Left forelimb (tissue), 1 donor: ENCODE results near the gene RNF146.
A peak's percentile ranks its signal among the peaks of the same experiment; 100 is the strongest.
"Not testable (repeated sequence)": the region's sequence is repeated elsewhere in the genome, so short reads cannot be mapped to it uniquely, and the experiment has no call there.

Source experiments
- DNase-seq: peaks from one replicate; pipeline ENCODE4 v3.0.0-alpha.2; 2018; ENCODE audit warnings: low spot score

RNF146 gene, protein sequence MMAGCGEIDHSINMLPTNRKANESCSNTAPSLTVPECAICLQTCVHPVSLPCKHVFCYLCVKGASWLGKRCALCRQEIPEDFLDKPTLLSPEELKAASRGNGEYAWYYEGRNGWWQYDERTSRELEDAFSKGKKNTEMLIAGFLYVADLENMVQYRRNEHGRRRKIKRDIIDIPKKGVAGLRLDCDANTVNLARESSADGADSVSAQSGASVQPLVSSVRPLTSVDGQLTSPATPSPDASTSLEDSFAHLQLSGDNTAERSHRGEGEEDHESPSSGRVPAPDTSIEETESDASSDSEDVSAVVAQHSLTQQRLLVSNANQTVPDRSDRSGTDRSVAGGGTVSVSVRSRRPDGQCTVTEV

GRCh38 chr6:127266178-127266891 is at the start of gene RNF146:
Gene RNF146, plus strand, starts transcription at chr6:127266864. Its CDS starts 13,475 bp downstream, at chr6:127280339.
- DNase-seq, result peak; percentile 94

DNA sequence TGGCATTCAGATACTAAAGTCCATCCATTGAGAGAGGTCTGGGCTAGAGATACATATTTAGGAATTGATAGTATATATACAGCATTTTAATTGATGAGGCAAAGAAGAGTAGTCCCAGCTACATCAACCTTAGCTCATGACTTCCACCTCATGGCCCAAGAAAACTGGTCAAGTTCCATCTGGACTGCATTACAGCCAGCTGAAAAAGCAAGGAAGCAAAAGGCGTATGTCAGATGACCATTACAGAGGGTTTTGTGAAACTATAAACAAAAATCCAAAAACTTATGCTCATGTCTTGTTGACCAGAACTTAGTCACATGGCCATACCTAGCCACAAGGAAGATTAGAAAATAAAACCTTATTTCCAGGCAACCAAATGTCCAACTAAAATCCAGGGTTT is 46.8 kb upstream of the RNF146 start:
- no peak for DNase-seq

DNA sequence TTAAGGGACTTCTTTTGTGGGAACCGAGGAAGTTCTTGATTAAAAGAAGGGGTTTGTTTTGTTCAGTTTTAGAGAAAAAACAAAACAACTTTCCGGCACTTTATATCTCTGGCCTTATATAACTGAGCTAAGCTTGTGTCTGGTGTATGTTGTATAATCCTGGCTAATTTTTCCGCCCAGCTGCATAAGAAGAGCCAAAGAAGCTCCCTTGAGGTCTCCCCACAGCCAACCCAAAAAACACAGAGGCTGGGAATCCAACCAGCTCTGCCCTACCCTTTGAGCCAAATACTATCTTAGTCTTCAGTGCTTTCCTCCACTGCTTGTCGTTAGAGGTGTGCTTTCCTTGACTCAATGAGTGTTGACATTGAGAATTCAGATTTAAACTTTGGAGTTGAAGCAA is 45.5 kb upstream of the RNF146 start:
- DNase-seq, result no peak

DNA sequence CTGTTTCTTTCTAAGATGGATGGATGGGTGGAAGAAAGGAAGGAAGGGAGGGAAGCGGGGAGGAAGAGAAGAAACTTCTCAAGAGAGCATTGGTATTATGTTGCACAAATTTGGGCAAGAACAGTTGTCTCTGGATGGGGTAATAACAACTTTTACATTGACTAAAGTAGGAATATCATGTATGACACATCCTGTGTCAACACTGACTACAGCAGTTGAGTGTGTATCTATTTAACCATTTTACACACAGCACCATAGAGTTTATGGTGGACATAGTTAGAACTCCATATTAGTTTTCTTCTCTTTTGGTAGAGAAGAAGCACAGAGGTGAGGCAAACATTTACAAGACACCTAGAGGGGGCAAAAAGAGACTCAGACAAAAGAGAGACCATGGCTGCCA is 44.2 kb upstream of the RNF146 start:
- no peak for DNase-seq

- no peak for DNase-seq
Observed at GRCh38 chr6:127225497-127225896, 41.2 kb upstream of the RNF146 start.

DNA sequence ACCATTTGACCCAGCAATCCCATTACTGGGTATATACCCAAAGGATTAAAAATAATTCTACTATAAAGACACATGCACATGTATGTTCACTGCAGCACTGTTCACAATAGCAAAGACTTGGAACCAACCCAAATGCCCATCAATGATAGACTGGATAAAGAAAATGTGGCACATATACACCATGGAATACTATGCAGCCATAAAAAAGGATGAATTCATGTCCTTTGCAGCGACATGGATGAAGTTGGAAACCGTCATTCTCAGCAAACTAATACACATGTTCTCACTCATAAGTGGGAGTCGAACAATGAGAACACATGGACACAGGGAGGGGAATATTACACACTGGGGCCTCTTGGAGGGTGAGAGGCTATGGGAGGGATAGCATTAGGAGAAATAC is 32.8 kb upstream of the RNF146 start:
- DNase-seq, result not testable (repeated sequence)

DNA sequence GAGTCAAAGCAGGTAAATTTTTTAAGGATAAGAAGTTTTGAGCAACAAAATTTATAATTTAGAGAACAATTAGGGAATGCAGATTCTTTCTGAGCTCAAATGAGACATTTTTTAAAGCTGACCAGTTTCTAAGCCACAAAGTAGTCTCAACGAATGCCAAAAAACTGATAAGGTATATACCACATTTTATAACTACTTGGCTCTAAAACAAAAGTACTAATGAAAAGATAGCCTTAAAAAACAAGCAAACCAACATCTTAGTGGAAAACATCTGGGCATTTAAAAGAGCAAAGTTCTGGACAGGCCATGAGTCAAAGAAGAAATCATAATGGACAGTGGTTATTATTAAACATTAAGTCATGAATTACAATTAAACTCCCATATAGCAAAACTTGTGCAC is 23.2 kb upstream of the RNF146 start:
- no peak for DNase-seq

DNA sequence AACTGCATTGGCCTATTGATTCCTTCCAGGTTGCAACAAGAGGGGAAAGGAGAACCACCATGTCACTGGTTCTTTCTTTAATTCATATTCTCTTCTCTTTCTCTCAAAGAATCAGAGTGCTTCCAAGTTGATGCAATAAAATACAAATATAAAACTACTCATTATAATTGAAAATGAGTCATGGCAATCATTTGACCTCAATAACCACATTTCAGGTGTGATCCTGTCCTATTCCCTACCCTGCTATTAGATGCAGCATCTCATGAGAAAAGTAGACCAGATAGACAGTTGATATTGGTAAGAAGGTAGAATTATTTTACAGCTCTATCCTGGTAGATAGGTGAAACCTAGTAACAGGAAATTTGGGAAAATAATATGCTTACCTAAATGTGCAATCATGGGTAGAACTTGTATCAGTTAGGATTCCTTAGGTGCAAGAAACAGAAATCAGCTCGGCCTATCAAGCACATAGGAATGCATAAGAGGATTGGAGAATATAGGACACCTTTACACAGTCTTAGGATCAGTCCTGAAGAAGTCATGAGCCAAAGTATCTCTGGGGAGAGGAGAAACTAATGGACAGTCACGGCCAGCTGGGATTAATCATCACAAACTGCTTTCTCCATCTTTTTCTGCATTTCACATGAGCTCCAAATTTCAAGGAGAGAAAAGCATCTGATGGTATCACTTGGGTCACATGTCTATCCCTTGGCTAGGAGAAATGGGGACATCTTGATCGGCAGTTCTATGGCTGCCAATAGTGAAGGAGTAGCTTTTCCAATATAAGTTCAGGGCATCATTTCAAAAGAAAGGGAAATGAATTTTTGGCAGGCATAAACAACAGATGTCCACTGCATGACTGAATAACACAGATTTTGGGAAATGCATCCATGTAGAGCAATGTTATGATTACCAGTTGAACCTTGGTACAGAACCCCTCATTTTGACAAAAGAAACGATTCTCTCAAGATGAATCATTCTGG is 19.3 kb upstream of the RNF146 start:
- DNase-seq, result no peak

DNA sequence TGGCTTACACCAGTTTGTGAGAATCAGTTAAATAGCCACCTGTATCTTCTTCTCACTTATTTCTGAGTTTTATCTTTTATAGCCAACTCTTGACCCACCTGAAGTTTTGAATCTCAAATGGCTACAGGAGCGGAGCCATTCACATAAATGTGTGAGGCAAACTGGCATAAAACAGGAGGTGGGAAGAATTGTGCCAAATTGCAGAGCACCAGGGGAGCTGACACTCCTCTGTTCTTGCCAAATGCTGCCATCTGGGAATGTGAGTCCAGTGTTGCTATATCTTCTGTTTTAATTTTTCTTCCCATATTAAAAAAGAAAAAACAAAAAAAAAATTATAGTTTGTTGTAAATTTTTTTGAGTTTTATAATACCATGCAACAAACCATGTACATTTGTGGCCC is 17.0 kb upstream of the RNF146 start:
- DNase-seq, result no peak

GRCh38 chr6:127255286-127255685 is 11.4 kb upstream of the RNF146 start:
- no peak for DNase-seq

DNA sequence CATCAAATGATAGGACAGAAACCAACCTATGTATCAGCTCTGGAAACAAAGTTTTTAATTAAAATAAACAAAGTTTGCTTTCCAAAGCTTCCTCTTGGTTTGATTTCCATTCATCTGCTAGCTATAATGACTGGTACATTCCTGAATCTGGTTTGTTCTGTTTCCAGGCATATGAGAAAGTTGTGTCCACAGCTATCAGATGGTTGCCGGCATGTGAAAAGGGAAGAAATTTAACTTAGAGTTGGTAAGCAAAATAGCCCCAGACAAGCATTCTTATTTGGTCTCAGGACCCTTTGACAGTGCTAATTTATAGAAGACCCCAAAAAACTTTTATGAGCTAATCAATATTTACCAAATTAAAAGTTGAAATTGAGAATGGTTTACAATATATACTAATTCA is 3.8 kb upstream of the RNF146 start:
- no peak for DNase-seq

DNA sequence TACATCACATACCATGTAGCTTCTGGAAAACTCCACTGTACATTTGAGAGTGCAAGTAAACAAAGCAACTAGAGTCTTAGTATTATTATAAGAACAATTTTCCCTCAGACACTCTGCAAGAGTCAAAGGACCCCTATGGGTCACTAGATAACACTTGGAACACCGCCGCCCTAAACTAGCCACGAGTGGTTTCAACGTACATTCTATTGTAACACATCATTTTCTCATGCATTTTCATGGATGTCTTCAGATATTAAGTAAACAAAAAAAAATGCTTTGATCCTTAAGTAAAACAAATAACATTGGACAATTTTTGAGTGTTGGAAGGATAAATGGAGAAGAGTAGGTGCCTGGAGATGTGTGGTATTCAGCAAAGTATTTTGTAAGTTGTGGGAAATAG is 3.2 kb upstream of the RNF146 start:
- DNase-seq, result no peak

DNA sequence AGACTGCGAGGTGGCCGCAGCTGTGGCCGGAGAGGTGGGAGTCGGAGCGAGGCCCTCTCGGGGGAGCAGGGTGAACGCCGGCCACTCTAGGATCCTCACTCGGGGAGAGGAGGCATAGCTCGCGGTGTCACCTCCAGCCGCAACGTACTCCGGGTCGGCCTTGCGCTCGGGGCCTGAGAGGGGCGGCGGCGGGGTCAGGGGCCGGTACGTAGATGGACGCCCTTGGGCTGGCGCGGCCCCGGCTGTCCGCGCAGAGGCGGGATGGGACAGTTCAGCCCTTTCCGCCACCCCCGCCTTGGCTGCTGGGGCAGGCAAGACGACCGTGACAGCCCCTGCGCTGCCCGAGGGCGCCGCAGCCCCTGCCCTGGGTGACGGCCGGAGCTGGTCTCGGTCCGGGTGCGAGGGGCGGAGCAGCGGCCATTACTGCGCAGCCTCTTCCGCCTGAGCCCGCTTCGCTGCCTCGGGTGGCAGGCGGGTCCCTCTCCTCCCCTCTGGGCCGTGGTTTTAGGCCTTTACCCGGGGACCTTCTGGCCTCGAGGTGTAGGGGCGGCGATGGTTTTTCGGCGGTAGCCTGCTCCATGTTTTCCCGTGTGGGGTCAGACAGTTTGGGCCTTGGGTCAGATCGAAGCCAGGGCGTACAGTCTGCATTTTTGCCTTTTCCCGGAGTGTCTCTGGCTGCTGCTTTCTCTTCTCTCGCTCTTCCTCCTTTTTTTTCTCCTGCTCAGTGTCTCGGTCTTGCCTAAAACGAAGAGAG is 405 bp downstream of the RNF146 start:
- DNase-seq, result peak; percentile 87

DNA sequence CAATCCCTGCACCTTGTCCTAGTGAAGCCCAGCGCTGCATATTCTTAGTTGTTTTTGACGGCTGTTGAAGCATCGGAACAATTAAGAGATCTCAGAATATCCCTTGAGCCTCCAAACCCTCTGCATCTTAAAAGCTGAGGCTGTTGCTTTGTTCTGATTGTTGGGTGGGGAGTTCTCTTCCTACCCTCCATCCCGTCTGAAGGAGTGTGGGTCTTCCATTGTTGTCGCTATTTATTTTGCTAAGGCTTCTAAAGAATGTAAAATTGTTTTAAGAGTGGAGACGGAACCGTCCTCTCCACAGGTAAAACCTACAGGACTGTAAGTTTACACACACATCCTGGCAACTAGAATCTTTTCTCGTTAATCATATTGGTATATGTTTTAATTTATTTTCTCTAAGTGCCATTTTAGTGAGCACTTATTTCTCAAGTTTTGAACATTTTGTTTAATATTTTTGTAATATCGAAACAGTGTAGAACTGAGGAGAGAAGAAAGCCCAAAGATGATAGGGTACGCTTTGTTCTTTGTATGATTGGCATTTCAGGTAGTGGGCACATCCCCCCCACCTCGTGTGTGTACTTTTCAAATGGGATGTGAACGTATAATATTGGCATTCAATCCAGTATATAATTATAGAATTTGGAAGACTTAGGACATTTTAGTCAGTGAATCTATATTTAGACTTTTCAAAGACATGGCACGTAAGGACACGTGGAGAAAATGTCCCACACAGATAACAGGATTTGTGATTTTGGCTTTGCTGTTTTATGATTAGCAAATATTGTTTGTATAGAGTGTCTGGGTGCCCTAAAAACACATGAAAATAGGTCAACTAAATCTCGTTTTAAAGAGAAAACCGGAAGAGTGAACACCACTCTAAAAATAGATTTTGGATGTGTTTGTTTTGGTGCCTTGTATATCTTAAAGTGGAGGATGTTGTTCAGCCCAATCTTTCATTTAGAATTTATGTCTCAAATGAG is 1.3 kb downstream of the RNF146 start:
- no peak for DNase-seq

- DNase-seq, result no peak
Observed at GRCh38 chr6:127272576-127272975, 5.9 kb downstream of the RNF146 start.

- DNase-seq, result no peak
Observed at GRCh38 chr6:127273499-127273898, 6.8 kb downstream of the RNF146 start.

DNA sequence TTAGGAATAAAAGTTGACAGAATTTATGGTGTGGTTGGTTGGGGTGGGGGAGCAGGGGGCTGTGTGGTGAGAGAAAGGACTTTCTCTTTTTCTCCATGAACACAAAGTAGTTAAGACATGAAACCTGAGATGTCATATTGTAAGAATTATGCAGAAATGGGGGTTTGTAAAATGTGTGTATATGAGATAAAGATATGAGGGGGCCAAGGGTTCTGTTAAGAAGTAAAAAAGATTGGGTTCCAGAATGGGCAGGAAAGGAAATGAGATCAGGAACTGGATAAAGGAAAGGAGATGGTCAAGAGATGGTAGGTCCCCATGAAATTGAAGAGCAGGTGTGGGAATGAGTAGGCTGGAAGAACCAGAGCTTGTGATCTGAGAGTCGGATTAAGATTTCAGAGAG is 9.7 kb downstream of the RNF146 start:
- no peak for DNase-seq

DNA sequence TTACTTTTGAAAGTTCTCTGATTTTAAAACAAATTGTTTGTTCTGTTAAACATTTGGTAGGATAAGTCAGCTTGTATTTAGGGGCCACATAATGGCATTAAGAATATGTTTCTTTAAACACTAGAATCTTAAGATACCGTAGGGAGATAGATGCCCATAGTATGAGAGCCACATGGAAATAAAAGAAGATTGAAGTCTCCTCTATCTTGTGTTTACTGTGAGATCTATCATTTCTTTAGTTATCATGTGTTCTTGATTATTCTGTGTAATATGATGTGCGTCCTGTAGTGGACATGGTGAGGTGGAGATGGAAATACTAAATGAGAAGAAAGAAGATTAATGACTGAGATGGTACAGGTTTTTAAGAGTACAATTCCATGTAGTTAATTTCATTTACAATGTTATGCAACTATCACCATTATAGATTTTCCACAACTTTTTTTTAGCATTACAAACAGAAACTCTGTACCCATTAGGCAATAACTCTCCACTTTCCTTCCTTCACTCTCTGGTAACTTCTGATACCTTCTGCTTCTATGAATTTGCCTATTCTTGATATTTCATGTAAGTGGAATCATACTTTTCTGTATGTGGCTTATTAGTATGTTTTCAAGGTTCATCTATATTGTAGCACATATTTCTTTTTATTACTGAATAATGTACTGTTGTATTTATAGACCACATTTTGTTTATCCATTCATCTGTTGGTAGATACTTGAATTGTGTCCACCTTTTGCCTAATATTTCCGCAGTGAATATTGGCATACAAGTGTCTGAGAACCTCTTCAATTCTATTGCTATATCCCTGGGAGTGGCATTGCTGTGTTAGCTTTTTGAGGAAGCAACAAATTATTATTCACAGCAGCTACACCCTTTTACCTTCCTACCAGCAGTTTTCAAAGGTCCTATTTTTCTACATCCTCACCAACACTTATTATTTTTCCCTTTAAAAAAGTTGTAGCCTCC is 11.5 kb downstream of the RNF146 start:
- no peak for DNase-seq

- no peak for DNase-seq
Observed at GRCh38 chr6:127279815-127280214, 13.2 kb downstream of the RNF146 start.
